Measurements from ENCODE around the gene ARGLU1.

Gene ARGLU1

DNA sequence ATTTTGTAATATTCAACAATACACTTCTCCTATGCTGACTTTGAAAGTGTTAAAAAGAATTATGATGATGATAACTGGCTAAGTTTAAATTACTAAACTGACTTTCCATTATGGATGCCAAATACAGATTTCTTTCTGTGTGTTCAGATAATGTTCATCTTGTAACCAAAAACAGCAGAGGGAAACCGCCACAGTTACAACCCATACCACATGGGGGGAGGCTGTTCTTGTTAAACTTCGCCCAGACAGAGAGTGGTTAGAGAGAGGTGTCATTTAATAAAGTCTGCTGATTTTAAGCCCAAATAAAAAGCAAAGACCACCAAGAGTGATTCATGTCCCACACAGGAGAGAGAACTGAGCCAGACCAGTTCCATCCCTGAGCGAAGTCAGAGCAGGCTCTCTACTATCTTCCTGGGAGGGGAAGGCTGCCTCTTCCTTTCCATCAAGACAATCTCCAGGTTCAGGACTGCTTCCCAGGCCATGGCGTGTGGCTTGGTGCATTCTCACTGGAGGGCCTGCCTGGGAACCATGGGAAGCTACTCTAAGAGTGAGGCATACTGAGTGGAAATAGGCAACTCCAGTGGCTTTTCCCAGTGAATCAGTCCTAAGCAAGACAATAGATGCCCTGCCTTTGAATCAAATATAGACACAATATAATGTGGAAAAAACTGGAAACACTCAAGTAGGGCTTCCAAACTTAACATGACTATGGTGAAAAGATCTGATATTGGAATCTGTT, 50.7 kb downstream of the ARGLU1 start:
- Histone ChIP-seq H3K4me3 (ENCODE audit: low read depth in 1 of 2, low read length in 2 of 2) (no peak overlapping the region), H3K27me3 (ENCODE audit: insufficient read depth, low read length, poor library complexity) (no peaks in the 10 kb centered on the region), H3K9ac (ENCODE audit: low read depth, low read length) (no peak overlapping the region), H3K4me1 (ENCODE audit: insufficient read depth, low read length) (no peaks in the 10 kb centered on the region), H2AFZ (ENCODE audit: low read depth, low read length) (no peak overlapping the region), H3K4me2 (ENCODE audit: insufficient read depth, low read length) (no peak overlapping the region), H4K20me1 (ENCODE audit: insufficient read depth, low read length) (no peaks in the 10 kb centered on the region), H3K36me3 (ENCODE audit: insufficient read depth, low read length) (no peaks in the 10 kb centered on the region), H3K79me2 (ENCODE audit: insufficient read depth, low read length) (no peaks in the 10 kb centered on the region), H3K27ac (ENCODE audit: low read length) (no peak overlapping the region), H3K9me3 (ENCODE audit: insufficient read depth, low read length, severe bottlenecking) (no peaks in the 10 kb centered on the region)
- DNase-seq (no peak), ATAC-seq (ENCODE audit: insufficient read depth, low read depth) (no peak)
- no peak for TF ChIP-seq CTCF (IDR thresholded peaks at IDR 0.05; ENCODE audit: borderline replicate concordance, extremely low read depth, low read length, poor library complexity, severe bottlenecking)
- TF ChIP-seq EZH2 (IDR thresholded peaks at IDR 0.05; ENCODE audit: borderline replicate concordance, low read depth, low read length, severe bottlenecking): no peak

DNA sequence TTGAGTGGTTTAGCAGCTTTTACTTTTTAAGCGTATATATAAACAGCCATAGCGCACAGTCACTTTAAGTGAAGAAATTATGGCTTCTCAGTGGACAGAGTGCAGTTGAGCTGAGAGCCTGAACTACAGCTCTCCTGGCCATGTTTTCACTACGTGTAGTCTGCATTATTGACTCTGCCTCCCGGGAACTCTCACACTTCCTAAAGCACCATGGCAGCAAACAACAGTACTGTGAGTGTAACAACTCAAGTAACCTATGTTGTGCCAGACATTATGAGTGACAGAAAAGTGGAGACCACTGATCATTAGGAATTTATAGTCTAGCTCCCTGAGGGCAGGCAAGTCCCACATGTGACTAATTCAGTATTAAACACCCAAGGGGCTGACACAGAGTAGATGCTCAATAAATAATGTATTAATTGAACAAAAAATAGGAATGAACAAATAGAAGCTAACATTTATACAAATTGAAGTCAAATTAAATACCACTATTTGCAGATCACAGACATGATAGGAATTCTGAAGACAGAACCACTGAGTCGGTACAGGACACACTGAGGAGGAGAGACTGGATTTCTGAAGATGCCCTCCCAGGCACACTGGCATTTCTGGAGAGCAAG, 52.2 kb downstream of the ARGLU1 start:
- TF ChIP-seq CTCF (IDR thresholded peaks at IDR 0.05; ENCODE audit: borderline replicate concordance, extremely low read depth, low read length, poor library complexity, severe bottlenecking) (no peak), EZH2 (IDR thresholded peaks at IDR 0.05; ENCODE audit: borderline replicate concordance, low read depth, low read length, severe bottlenecking) (no peak)
- Histone ChIP-seq H3K27me3 (ENCODE audit: insufficient read depth, low read length, poor library complexity) (no peaks in the 10 kb centered on the region), H3K9me3 (ENCODE audit: insufficient read depth, low read length, severe bottlenecking) (no peaks in the 10 kb centered on the region), H3K36me3 (ENCODE audit: insufficient read depth, low read length) (no peaks in the 10 kb centered on the region), H3K9ac (ENCODE audit: low read depth, low read length) (no peak overlapping the region), H3K4me3 (ENCODE audit: low read depth in 1 of 2, low read length in 2 of 2) (no peak overlapping the region), H3K27ac (ENCODE audit: low read length) (no peak overlapping the region), H3K4me1 (ENCODE audit: insufficient read depth, low read length) (no peaks in the 10 kb centered on the region), H2AFZ (ENCODE audit: low read depth, low read length) (no peak overlapping the region), H3K4me2 (ENCODE audit: insufficient read depth, low read length) (no peak overlapping the region), H4K20me1 (ENCODE audit: insufficient read depth, low read length) (no peaks in the 10 kb centered on the region), H3K79me2 (ENCODE audit: insufficient read depth, low read length) (no peaks in the 10 kb centered on the region)
- DNase-seq (no peak), ATAC-seq (ENCODE audit: insufficient read depth, low read depth) (no peak)

DNA sequence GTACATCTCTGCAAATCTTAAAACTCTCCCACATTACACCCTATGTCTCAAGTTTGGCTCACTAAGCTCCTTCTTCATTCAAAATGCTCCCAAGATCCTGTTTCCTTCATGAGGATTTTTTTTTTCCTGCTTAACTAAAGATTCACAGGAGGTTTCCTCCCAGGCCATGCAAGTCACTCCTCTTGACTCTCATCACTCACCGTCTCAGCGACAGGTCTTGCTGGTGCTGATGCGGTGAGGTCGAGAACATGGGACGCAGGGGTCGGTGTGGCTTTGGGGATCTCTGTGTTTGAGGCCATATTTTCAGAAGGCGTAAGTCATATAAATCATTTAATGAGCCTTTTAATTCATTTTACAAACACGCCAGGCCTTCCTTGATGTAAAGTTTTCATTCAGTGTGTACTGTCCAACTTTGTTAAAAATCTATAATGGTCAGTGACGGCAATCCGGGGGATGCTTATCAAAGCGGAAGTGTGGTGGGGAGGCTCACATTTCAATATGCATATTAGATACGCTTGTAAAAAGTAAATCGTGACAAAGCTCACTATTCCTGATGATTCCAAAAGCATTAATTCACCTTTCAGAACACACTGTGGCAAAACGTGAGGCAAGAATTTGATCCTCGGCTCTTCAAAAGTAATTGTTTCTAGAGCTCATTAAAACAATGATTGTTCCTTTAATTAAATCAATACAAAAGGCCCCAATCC, 52.9 kb downstream of the ARGLU1 start:
- Histone ChIP-seq H3K9ac (ENCODE audit: low read depth, low read length) (no peak overlapping the region), H3K4me2 (ENCODE audit: insufficient read depth, low read length) (no peak overlapping the region), H3K79me2 (ENCODE audit: insufficient read depth, low read length) (no peaks in the 10 kb centered on the region), H2AFZ (ENCODE audit: low read depth, low read length) (no peak overlapping the region), H4K20me1 (ENCODE audit: insufficient read depth, low read length) (no peaks in the 10 kb centered on the region), H3K27ac (ENCODE audit: low read length) (no peak overlapping the region), H3K4me1 (ENCODE audit: insufficient read depth, low read length) (no peaks in the 10 kb centered on the region), H3K27me3 (ENCODE audit: insufficient read depth, low read length, poor library complexity) (no peaks in the 10 kb centered on the region), H3K4me3 (ENCODE audit: low read depth in 1 of 2, low read length in 2 of 2) (no peak overlapping the region), H3K9me3 (ENCODE audit: insufficient read depth, low read length, severe bottlenecking) (no peaks in the 10 kb centered on the region), H3K36me3 (ENCODE audit: insufficient read depth, low read length) (no peaks in the 10 kb centered on the region)
- TF ChIP-seq EZH2 (IDR thresholded peaks at IDR 0.05; ENCODE audit: borderline replicate concordance, low read depth, low read length, severe bottlenecking) (no peak), CTCF (IDR thresholded peaks at IDR 0.05; ENCODE audit: borderline replicate concordance, extremely low read depth, low read length, poor library complexity, severe bottlenecking) (no peak)
- ATAC-seq (ENCODE audit: insufficient read depth, low read depth): no peak
- DNase-seq: no peak

Measured in DND-41 (cell line).